Erythroblast (primary cell): ENCODE results near the gene HIPK2.

Experiments used
- GATA1 ChIP-seq: IDR thresholded peaks from 2 replicates; pipeline ENCODE4 v1.6.1; 2011; ENCODE audit warnings: low read depth, mild to moderate bottlenecking, control low read depth, low read length, moderate library complexity
- POLR2A ChIP-seq: IDR thresholded peaks from 2 replicates; pipeline ENCODE4 v1.6.1; 2011; ENCODE audit warnings: mild to moderate bottlenecking, low read length

- TF ChIP-seq POLR2A (no peak), GATA1 (no peak)
Observed at GRCh38 chr7:139713061-139713460, 64.7 kb downstream of the HIPK2 start.
